HepG2 (cell line): ENCODE data around the gene DDN. TPM values are rescaled to one million over a fixed set of nuclear protein-coding genes. Genes with fewer than 3 reads are reported as not detected.
A peak's percentile ranks its signal among the peaks of the same experiment; 100 is the strongest.

Source experiments
- ARID3A ChIP-seq: IDR thresholded peaks from 2 replicates; pipeline ENCODE4 v1.6.1; 2012; ENCODE audit warnings: low read depth, low read length, improper control_type of control experiment
- ERF ChIP-seq: IDR thresholded peaks from 2 replicates; pipeline ENCODE4 v1.6.1; 2018; ENCODE audit warnings: missing biosample characterization, missing genetic modification reagents
- KLF9 ChIP-seq: IDR thresholded peaks from 2 replicates; pipeline ENCODE4 v1.6.1; 2016; ENCODE audit warnings: low read depth
- MED1 ChIP-seq: sonication (generic); formaldehyde crosslinking; IDR thresholded peaks from 2 replicates; pipeline ENCODE4 v1.4.0; 2020; ENCODE audit warnings: missing genetic modification reagents
- MNT ChIP-seq: fragments of 450-650 bp; IDR thresholded peaks from 2 replicates; pipeline ENCODE4 v1.6.1; 2016
- PAWR ChIP-seq: sonication (generic); formaldehyde crosslinking; IDR thresholded peaks from 2 replicates; pipeline ENCODE4 v1.4.0; 2020; ENCODE audit warnings: missing genetic modification reagents, mild to moderate bottlenecking, borderline replicate concordance
- SKI ChIP-seq: fragments of 450-650 bp; IDR thresholded peaks from one replicate; pipeline ENCODE4 v1.6.1; 2018; ENCODE audit warnings: mild to moderate bottlenecking; ENCODE audit not compliant: partially characterized antibody
- SRSF1 ChIP-seq: fragments of 200-400 bp; formaldehyde crosslinking; optimal IDR thresholded peaks from 2 replicates; pipeline ENCODE3; 2017; ENCODE audit warnings: mild to moderate bottlenecking, low read depth, low read length, moderate library complexity
- SRY ChIP-seq: sonication (generic); formaldehyde crosslinking; IDR thresholded peaks from 2 replicates; pipeline ENCODE4 v1.8.0; 2022; ENCODE audit warnings: mild to moderate bottlenecking, missing genetic modification reagents
- ZBTB1 ChIP-seq: sonication (generic); formaldehyde crosslinking; IDR thresholded peaks from 2 replicates; pipeline ENCODE4 v1.4.0; 2020; ENCODE audit warnings: missing genetic modification reagents, borderline replicate concordance
- ZBTB49 ChIP-seq: sonication (generic); formaldehyde crosslinking; IDR thresholded peaks from 2 replicates; pipeline ENCODE4 v1.4.0; 2020; ENCODE audit warnings: missing genetic modification reagents, borderline replicate concordance
- ZFP41 ChIP-seq: sonication (generic); formaldehyde crosslinking; IDR thresholded peaks from 2 replicates; pipeline ENCODE4 v1.4.0; 2020; ENCODE audit warnings: mild to moderate bottlenecking, missing genetic modification reagents, borderline replicate concordance
- ZNF143 ChIP-seq: sonication (generic); formaldehyde crosslinking; IDR thresholded peaks from 2 replicates; pipeline ENCODE4 v1.4.0; 2020; ENCODE audit warnings: missing genetic modification reagents
- ZNF672 ChIP-seq: sonication (generic); formaldehyde crosslinking; IDR thresholded peaks from 2 replicates; pipeline ENCODE4 v1.8.1; 2022; ENCODE audit warnings: missing genetic modification reagents
- ZNF713 ChIP-seq: sonication (generic); formaldehyde crosslinking; IDR thresholded peaks from 2 replicates; pipeline ENCODE4 v1.4.0; 2020; ENCODE audit warnings: mild to moderate bottlenecking, missing genetic modification reagents
- polyA plus RNA-seq, 8 experiments: library from polyadenylated mRNA; depleted of rRNA in 3 of 8; stranded (reverse) in 7 of 8; unstranded in 1 of 8; fragments of >200 nt; fragmentation: Illumina TruSeq in 4 of 8; extraction: Trizol in 4 of 8; gene quantifications; 2 replicates each; pipeline versions ENCODE4 v1.2.1 to v1.2.3, GENCODE V29; 2011 to 2016; ENCODE audit warnings: low read depth in 4 of 8, missing spikeins in 1 of 8, mixed read lengths in 1 of 8; ENCODE audit not compliant: insufficient read depth in 1 of 8
- total RNA-seq, 5 experiments: library from RNA; depleted of rRNA; stranded (reverse); fragments of >200 nt; fragmentation: Illumina TruSeq; extraction: Trizol; gene quantifications; 2 replicates each; pipeline ENCODE4 v1.2.3, GENCODE V29; 2016; ENCODE audit warnings: low read depth in 1 of 5
- TF ChIP-seq, protein P1 (sequence below): sonication (generic); formaldehyde crosslinking; IDR thresholded peaks from 2 replicates; pipeline ENCODE4 v1.5.0; 2020; ENCODE audit warnings: missing genetic modification reagents
- TF ChIP-seq, protein P2 (sequence below): sonication (generic); formaldehyde crosslinking; IDR thresholded peaks from 2 replicates; pipeline ENCODE4 v1.4.0; 2020; ENCODE audit warnings: missing genetic modification reagents, borderline replicate concordance

The DDN gene
- total and polyA plus RNA-seq, 2 of the 13 experiments (the other 11 are each of a cell fraction or from before 2014, with no cell fraction given), result 0.24 to 0.53 TPM

DNA sequence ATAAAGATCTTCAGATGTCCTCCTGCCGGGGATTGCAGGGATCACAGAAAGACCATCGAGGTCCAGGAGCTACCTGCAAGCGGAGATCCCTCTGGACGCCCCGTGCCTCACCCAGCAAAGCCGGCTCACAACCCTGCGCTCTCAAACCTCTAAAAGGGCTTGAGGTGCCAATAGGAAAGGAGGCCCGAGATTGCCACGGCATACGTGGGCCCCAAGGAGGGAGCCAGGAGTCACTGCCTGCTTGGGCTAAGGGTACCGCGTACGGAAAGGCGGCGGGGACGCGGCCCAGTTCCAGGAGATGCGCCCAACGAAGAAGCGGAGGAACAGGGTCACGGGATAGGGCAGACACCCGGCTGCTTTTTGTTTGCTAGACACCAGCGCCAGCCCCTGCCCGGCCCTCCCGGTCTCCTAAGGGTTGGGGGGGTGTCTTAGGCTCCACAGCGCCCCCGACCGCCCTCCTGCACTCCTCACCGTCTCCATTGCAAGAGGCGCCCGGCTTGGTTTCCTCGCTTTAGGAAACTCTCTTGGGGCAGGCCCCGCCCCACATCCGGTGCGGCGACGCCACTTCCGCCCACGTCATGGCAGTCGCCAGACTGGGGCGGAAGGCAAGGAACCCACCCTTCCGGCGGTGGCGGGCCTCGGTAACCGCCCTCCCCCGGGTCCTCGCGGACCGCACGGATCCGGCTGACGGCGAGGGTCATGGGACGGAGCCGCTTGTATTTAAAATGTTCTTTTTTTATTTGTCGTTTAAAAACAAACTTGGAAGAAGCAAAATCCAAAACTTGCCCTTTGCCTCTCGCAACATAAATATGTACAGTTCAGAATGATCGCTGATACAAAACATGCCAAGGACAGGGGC lies 19.3 kb upstream of the DDN start, which contains the start of gene PRKAG1 (continued):
- TF ChIP-seq ZNF672 (CRISPR knock-in tag) (no peak), ARID3A (peak; percentile 5; the same call in 1 of the 2 replicates), MED1 (CRISPR knock-in tag) (peak; percentile 69), SRY (CRISPR knock-in tag) (peak; percentile 62; the same call in 1 of the 2 replicates), MNT (no peak), ZNF143 (peak; percentile 43; the same call in 1 of the 2 replicates), KLF9 (CRISPR knock-in tag) (no peak), ERF (CRISPR knock-in tag) (peak; percentile 78), SKI (no peak), ZBTB1 (CRISPR knock-in tag) (no peak), ZFP41 (CRISPR knock-in tag) (peak; percentile 80; the same call in 1 of the 2 replicates), ZNF713 (CRISPR knock-in tag) (0 out of 2 replicates have a peak, but pooled peaks have one; percentile 87), SRSF1 (peak; percentile 93), PAWR (no peak), ZBTB49 (no peak)
- TF ChIP-seq, protein P1, sequence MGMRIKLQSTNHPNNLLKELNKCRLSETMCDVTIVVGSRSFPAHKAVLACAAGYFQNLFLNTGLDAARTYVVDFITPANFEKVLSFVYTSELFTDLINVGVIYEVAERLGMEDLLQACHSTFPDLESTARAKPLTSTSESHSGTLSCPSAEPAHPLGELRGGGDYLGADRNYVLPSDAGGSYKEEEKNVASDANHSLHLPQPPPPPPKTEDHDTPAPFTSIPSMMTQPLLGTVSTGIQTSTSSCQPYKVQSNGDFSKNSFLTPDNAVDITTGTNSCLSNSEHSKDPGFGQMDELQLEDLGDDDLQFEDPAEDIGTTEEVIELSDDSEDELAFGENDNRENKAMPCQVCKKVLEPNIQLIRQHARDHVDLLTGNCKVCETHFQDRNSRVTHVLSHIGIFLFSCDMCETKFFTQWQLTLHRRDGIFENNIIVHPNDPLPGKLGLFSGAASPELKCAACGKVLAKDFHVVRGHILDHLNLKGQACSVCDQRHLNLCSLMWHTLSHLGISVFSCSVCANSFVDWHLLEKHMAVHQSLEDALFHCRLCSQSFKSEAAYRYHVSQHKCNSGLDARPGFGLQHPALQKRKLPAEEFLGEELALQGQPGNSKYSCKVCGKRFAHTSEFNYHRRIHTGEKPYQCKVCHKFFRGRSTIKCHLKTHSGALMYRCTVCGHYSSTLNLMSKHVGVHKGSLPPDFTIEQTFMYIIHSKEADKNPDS (CRISPR knock-in tag), result no peak
- TF ChIP-seq, protein P2, sequence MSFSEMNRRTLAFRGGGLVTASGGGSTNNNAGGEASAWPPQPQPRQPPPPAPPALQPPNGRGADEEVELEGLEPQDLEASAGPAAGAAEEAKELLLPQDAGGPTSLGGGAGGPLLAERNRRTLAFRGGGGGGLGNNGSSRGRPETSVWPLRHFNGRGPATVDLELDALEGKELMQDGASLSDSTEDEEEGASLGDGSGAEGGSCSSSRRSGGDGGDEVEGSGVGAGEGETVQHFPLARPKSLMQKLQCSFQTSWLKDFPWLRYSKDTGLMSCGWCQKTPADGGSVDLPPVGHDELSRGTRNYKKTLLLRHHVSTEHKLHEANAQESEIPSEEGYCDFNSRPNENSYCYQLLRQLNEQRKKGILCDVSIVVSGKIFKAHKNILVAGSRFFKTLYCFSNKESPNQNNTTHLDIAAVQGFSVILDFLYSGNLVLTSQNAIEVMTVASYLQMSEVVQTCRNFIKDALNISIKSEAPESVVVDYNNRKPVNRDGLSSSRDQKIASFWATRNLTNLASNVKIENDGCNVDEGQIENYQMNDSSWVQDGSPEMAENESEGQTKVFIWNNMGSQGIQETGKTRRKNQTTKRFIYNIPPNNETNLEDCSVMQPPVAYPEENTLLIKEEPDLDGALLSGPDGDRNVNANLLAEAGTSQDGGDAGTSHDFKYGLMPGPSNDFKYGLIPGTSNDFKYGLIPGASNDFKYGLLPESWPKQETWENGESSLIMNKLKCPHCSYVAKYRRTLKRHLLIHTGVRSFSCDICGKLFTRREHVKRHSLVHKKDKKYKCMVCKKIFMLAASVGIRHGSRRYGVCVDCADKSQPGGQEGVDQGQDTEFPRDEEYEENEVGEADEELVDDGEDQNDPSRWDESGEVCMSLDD (CRISPR knock-in tag), result no peak
